Hepatocyte (in vitro differentiated cells): Measurements from ENCODE around the gene EVX2. TPM values are rescaled to one million over a fixed set of nuclear protein-coding genes. Genes with fewer than 3 reads are reported as not detected.

Experiments used
- DNase-seq: peaks from one replicate; pipeline ENCODE4 v3.0.0-alpha.2; 2016; ENCODE audit warnings: low spot score
- H2AFZ ChIP-seq: fragments of 200-600 bp; sonication (generic); 2 replicates; pipeline ENCODE4 v1.6.0; 2016; ENCODE audit warnings: antibody characterized with exemption, mild to moderate bottlenecking
- H3K27ac ChIP-seq: fragments of 200-600 bp; sonication (generic); 2 replicates; pipeline ENCODE4 v1.5.1; 2016; ENCODE audit warnings: mild to moderate bottlenecking
- H3K27me3 ChIP-seq: fragments of 200-600 bp; sonication (generic); 2 replicates; pipeline ENCODE4 v1.6.1; 2016
- H3K36me3 ChIP-seq: fragments of 200-600 bp; sonication (generic); replicated peaks from 2 replicates; pipeline ENCODE4 v1.5.1; 2016; ENCODE audit warnings: low read depth; ENCODE audit not compliant: insufficient read depth
- H3K4me1 ChIP-seq: fragments of 200-600 bp; sonication (generic); 2 replicates; pipeline ENCODE4 v1.5.1; 2016; ENCODE audit warnings: mild to moderate bottlenecking, moderate library complexity; ENCODE audit not compliant: insufficient read depth
- H3K4me2 ChIP-seq: fragments of 200-600 bp; sonication (generic); 2 replicates; pipeline ENCODE4 v1.6.0; 2016
- H3K4me3 ChIP-seq: fragments of 200-600 bp; sonication (generic); 2 replicates; pipeline ENCODE4 v1.5.1; 2016; ENCODE audit warnings: mild to moderate bottlenecking
- H3K79me2 ChIP-seq: fragments of 200-600 bp; sonication (generic); 2 replicates; pipeline ENCODE4 v1.6.0; 2017; ENCODE audit warnings: mild to moderate bottlenecking
- H3K9me2 ChIP-seq: fragments of 200-600 bp; sonication (generic); replicated peaks from 2 replicates; pipeline ENCODE4 v1.6.0; 2017; ENCODE audit warnings: mild to moderate bottlenecking; ENCODE audit not compliant: insufficient read depth
- H3K9me3 ChIP-seq: fragments of 200-600 bp; sonication (generic); 2 replicates; pipeline ENCODE4 v1.5.1; 2016; ENCODE audit warnings: low read depth, mild to moderate bottlenecking
- H4K20me1 ChIP-seq: fragments of 200-600 bp; sonication (generic); 2 replicates; pipeline ENCODE4 v1.6.0; 2016; ENCODE audit warnings: mild to moderate bottlenecking; ENCODE audit not compliant: insufficient read depth, poor library complexity, severe bottlenecking
- CTCF ChIP-seq: fragments of 200-600 bp; sonication (generic); IDR thresholded peaks from 2 replicates; pipeline ENCODE4 v1.5.1; 2016; ENCODE audit warnings: antibody characterized with exemption, mild to moderate bottlenecking; ENCODE audit not compliant: poor library complexity
- EZH2 ChIP-seq: fragments of 200-600 bp; sonication (generic); IDR thresholded peaks from 2 replicates; pipeline ENCODE4 v1.6.1; 2016; ENCODE audit warnings: antibody characterized with exemption, mild to moderate bottlenecking, borderline replicate concordance
- EZH2phosphoT487 ChIP-seq: fragments of 200-600 bp; sonication (generic); IDR thresholded peaks from one replicate; pipeline ENCODE4 v1.6.1; 2018; ENCODE audit warnings: antibody characterized with exemption, mild to moderate bottlenecking, low read depth, moderate library complexity; ENCODE audit not compliant: unreplicated experiment, severe bottlenecking
- WGBS: methylation state at CpG from one replicate; pipeline ENCODE4 v1.1.6; 2016; ENCODE audit warnings: low lambda C conversion rate; ENCODE audit errors: missing lambda C conversion rate; 5-methylcytosine and 5-hydroxymethylcytosine counted together
- polyA plus RNA-seq: library from polyadenylated mRNA; unstranded; fragments of >200 nt; fragmentation: Nextera tagmentation; extraction: Ambion mirVana; gene quantifications from 2 replicates; pipeline ENCODE4 v1.2.1, GENCODE V29; 2016
- total RNA-seq: library from RNA; depleted of rRNA; stranded (reverse); fragments of >200 nt; gene quantifications from 2 replicates; pipeline ENCODE4 v1.2.3, GENCODE V29; 2014

EVX2 gene
- total and polyA plus RNA-seq, 2 experiments from 2014 or later: 1.7 to 3.5 TPM

DNA sequence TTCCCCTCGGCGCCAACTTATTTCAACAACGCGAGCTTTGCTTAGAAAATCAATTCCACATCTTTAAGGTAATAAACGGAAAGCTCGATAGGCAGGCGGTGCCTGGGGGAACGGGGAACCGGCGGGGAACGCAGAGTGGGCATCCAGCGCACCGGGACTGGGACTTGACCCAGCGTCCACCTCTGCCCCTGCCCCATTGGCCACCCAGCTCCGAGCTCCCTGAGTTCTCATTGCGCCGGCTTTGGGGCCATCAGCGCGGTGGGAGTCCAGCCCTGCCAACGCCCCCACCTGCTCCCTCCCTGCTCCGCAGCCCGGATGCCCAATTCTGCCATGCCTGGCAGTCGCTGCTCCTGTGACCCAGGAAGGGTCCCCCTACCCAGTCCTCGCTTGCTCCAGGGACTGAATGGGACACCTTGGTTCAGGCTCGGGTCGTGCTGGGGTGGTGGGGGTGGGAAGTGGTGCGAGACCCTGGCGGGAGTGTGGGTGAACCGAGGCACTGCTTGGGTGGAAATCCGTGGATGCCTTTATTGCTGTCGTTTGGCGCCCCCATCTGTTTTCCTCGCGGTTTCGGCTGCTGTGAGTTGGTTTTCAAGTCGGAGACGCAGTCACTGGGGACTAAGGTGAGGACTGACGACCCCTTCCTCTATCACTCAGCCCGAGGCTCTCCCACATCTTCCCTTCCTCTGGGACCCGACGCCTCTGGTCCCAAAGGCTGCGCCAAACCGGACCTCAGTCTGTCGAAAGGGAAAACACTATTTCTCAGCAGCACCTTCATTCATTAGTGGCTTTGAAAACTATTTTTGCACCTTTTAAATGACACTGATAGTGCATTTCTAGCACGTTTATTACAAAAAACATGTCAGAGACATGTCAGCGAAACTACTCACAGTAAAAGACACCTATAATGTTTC, 2.4 kb upstream of the EVX2 start:
- peak overlapping the region; percentile 22 for H2AFZ ChIP-seq
- peak; percentile 76 for DNase-seq
- peaks cover 100% of the 10 kb centered on the region for H3K27me3 ChIP-seq
- peak overlapping the region; percentile 51 for H3K4me3 ChIP-seq
- no peaks in the 10 kb centered on the region for H3K9me2 ChIP-seq
- 3% methylated on average over 41 of the region's 46 CpGs for WGBS
- H3K9me3 ChIP-seq: no peaks in the 10 kb centered on the region
- TF ChIP-seq EZH2phosphoT487 (no peak), EZH2 (peak; percentile 9), CTCF (peak; percentile 73)
- peaks cover 56% of the 10 kb centered on the region for H3K79me2 ChIP-seq
- no peaks in the 10 kb centered on the region for H4K20me1 ChIP-seq
- H3K27ac ChIP-seq: peak overlapping the region; percentile 88
- peak overlapping the region; percentile 84 for H3K4me2 ChIP-seq
- H3K36me3 ChIP-seq: no peaks in the 10 kb centered on the region
- H3K4me1 ChIP-seq: peaks cover 11% of the 10 kb centered on the region

- 3% methylated on average over 36 of the region's 40 CpGs for WGBS
- Histone ChIP-seq H3K9me2 (no peaks in the 10 kb centered on the region), H3K79me2 (peaks cover 55% of the 10 kb centered on the region), H2AFZ (peak overlapping the region; percentile 22), H3K9me3 (no peaks in the 10 kb centered on the region), H3K4me3 (peak overlapping the region; percentile 51), H4K20me1 (no peaks in the 10 kb centered on the region), H3K27ac (peak overlapping the region; percentile 88), H3K4me2 (peak overlapping the region; percentile 84), H3K36me3 (no peaks in the 10 kb centered on the region), H3K27me3 (peaks cover 98% of the 10 kb centered on the region), H3K4me1 (peaks cover 11% of the 10 kb centered on the region)
- DNase-seq: no peak
- TF ChIP-seq EZH2phosphoT487 (no peak), EZH2 (peak; percentile 66)
Measured at GRCh38 chr2:176085120-176085788, 1.5 kb upstream of the EVX2 start.

DNA sequence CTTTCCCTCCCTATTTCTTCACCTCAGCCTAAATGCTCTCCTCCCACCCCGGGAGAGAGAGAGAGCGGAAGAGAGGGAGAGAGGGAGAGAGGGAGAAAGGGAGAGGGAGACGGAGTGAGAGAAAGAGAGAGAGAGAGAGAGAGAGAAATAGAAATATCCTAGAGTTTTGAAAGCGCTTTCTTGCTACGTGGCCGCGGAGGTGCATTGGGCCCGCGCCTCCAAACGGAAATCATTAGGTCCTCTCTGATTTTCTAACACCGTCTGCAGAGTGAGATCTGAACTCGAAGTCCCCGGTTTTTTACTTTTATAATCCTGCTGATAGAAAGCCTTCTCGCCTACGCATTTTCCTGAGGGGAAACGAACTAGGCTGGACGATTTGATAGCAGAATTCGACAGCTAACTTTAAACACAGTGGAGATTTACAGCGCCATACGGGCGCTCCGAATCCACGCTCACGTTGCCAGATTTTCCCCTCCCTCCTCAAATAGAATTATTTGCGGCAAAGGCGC, 903 bp upstream of the EVX2 start:
- H3K4me1 ChIP-seq: peaks cover 11% of the 10 kb centered on the region
- no peaks in the 10 kb centered on the region for H4K20me1 ChIP-seq
- H3K36me3 ChIP-seq: no peaks in the 10 kb centered on the region
- TF ChIP-seq EZH2phosphoT487 (peak; percentile 68), EZH2 (peak; percentile 80), CTCF (no peak)
- DNase-seq: no peak
- no peaks in the 10 kb centered on the region for H3K9me2 ChIP-seq
- peak overlapping the region; percentile 88 for H3K27ac ChIP-seq
- peaks cover 95% of the 10 kb centered on the region for H3K27me3 ChIP-seq
- H3K79me2 ChIP-seq: peaks cover 50% of the 10 kb centered on the region
- peak overlapping the region; percentile 84 for H3K4me2 ChIP-seq
- H3K4me3 ChIP-seq: peak overlapping the region; percentile 51
- 2% methylated on average over 25 of the region's 26 CpGs for WGBS
- peak overlapping the region; percentile 22 for H2AFZ ChIP-seq
- no peaks in the 10 kb centered on the region for H3K9me3 ChIP-seq
